HFFc6 (cell line): ENCODE measurements around the gene C1QL2. TPM values are rescaled to one million over a fixed set of nuclear protein-coding genes. Genes with fewer than 3 reads are reported as not detected.

Experiments
- DNase-seq: peaks from one replicate; pipeline ENCODE4 v3.0.0-alpha.2; 2018
- H3K27ac Mint-ChIP-seq: 2 replicates; pipeline ENCODE4 v1.8.0; 2020; ENCODE audit warnings: mild to moderate bottlenecking, mixed read lengths
- H3K27me3 Mint-ChIP-seq: 2 replicates; pipeline ENCODE4 v1.8.0; 2021; ENCODE audit warnings: mild to moderate bottlenecking, moderate library complexity, mixed read lengths; ENCODE audit not compliant: insufficient read depth
- H3K36me3 Mint-ChIP-seq: 2 replicates; pipeline ENCODE4 v1.8.0; 2021; ENCODE audit warnings: low read depth, mixed read lengths
- H3K4me1 Mint-ChIP-seq: 2 replicates; pipeline ENCODE4 v1.8.0; 2020; ENCODE audit warnings: low read depth, mixed read lengths
- H3K4me3 Mint-ChIP-seq: 2 replicates; pipeline ENCODE4 v1.8.0; 2020; ENCODE audit warnings: mild to moderate bottlenecking, moderate library complexity, mixed read lengths
- H3K9me3 Mint-ChIP-seq: 2 replicates; pipeline ENCODE4 v1.8.0; 2020; ENCODE audit warnings: mild to moderate bottlenecking, mixed read lengths
- long read RNA-seq: library from polyadenylated mRNA; unstranded; transcript quantifications from one replicate; pipeline ENCODE4 v2.0.0, GENCODE V29; 2019
- total RNA-seq, 6 experiments: library from RNA; stranded (reverse); fragmentation: NEBNext Ultra II Directional; extraction: Animal tissue kit (Norgen Biotek cat#: 25700); gene quantifications; 2 replicates in 1 of 6; 3 replicates in 5 of 6; pipeline ENCODE4 v1.2.3, GENCODE V29; 2021
- TF ChIP-seq, protein P1 (sequence below): fragments of 200-600 bp; sonication (generic); IDR thresholded peaks from 2 replicates; pipeline ENCODE4 v1.5.0; 2021; ENCODE audit warnings: antibody characterized with exemption, mild to moderate bottlenecking

C1QL2 gene
- not detected for total RNA-seq
- long read RNA-seq, result 0 reads

DNA sequence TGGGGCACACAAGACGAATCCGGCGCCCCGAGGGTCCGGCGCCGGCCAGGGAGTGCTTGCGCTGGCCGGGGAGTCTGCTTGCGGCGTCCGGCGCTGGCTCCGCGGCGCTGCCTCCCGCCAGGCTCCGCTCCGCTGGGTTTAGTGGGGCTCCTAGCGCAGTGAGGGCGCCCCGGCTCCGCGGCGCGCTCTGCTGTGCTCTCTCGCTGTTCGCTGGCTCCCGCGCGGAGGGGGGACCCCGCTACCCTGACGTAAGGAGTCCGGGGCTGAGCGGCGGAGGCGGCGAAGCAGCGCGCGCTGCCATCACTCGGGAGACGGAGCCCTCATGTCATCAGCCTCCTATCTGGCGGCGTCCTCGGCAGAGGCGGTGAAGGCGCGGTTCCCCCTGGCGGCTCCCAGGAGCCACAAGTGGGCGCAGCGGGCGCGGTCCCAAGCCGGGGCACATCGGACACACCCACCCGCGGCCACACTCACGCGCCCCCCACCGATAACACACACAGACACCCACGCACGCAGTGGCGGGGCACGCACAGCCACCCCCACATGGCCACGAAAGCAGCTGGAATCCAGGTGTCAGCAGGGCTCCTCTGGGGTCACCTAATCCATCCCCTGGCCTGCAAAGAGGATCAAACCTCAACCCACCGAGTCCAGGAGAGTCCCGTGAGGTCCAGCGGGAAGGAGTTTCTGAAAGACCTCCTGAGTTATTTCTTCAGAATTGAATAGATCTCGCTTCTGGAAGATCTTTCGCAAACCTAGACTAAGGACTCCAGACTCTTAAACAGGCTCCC is at the start of gene C1QL2:
Gene C1QL2, minus strand, starts transcription at position 189 of the 785 bp plus-strand sequence. CDS start 482 bp downstream, outside the sequence.
- DNase-seq, result no peak
- no peak within 1 kb of the TSS for H3K4me3 Mint-ChIP-seq
- TF ChIP-seq, protein P1, sequence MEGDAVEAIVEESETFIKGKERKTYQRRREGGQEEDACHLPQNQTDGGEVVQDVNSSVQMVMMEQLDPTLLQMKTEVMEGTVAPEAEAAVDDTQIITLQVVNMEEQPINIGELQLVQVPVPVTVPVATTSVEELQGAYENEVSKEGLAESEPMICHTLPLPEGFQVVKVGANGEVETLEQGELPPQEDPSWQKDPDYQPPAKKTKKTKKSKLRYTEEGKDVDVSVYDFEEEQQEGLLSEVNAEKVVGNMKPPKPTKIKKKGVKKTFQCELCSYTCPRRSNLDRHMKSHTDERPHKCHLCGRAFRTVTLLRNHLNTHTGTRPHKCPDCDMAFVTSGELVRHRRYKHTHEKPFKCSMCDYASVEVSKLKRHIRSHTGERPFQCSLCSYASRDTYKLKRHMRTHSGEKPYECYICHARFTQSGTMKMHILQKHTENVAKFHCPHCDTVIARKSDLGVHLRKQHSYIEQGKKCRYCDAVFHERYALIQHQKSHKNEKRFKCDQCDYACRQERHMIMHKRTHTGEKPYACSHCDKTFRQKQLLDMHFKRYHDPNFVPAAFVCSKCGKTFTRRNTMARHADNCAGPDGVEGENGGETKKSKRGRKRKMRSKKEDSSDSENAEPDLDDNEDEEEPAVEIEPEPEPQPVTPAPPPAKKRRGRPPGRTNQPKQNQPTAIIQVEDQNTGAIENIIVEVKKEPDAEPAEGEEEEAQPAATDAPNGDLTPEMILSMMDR, result no peak
- peaks cover 47% of the 10 kb centered on the region for H3K27me3 Mint-ChIP-seq
- H3K36me3 Mint-ChIP-seq, result no peaks in the 10 kb centered on the region
- no peaks in the 10 kb centered on the region; the same call in 1 of the 2 replicates for H3K9me3 Mint-ChIP-seq
- no peak within 1 kb of the TSS for H3K27ac Mint-ChIP-seq
- H3K4me1 Mint-ChIP-seq, result no peaks in the 10 kb centered on the region

DNA sequence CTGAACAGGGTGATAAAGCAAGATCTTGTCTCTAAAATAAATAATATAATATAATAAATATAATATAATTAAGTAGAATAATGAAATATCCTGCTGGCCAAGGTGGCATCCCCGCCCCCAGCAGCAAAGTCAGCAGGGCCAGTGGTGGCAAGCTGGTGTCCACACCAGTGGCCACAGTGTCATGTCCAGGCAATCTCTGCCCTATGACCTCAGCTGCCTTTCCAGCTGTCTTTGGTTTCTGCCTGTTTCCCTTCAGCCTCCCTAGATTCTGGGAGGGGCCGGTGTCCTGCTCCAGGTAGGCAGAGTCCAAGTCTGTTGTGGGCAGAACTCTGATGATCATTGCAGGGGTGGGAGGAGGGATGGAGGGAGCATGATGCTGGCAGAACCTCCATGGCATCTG is 48.9 kb upstream of the C1QL2 start:
- no peak overlapping the region for H3K27ac Mint-ChIP-seq
- no peaks in the 10 kb centered on the region for H3K9me3 Mint-ChIP-seq
- no peaks in the 10 kb centered on the region for H3K4me1 Mint-ChIP-seq

DNA sequence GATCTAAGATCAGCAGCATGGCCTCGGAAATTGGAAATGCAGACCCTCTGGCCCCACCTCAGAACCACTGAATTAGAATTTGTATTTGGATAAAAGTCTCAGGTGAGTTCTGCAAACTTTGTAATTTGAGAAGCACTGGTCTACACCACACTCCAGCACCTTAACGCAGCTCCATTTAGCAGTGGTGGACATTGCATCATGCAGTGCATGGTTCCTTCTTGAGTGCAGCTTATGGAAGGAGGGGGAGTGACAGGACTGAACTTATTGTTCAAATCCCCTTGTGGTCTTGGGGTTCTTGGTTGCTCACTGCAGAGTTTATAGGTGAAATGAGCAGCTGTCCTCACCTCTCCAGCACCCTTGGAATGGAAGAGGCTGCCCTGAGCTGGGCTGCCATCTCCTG is 47.6 kb upstream of the C1QL2 start:
- no peaks in the 10 kb centered on the region for H3K4me1 Mint-ChIP-seq
- H3K27me3 Mint-ChIP-seq, result peaks cover 40% of the 10 kb centered on the region
- TF ChIP-seq, protein P1, result no peak
- no peaks in the 10 kb centered on the region for H3K9me3 Mint-ChIP-seq
- H3K4me3 Mint-ChIP-seq, result no peak overlapping the region
- DNase-seq, result no peak
- H3K36me3 Mint-ChIP-seq, result no peaks in the 10 kb centered on the region
- no peak overlapping the region for H3K27ac Mint-ChIP-seq

More for the DNA sequence above, 48.9 kb upstream of the C1QL2 start:
- Mint-ChIP-seq H3K4me3 (no peak overlapping the region), H3K36me3 (no peaks in the 10 kb centered on the region), H3K27me3 (peaks cover 41% of the 10 kb centered on the region)
- no peak for DNase-seq
- TF ChIP-seq, protein P1, result no peak

DNA sequence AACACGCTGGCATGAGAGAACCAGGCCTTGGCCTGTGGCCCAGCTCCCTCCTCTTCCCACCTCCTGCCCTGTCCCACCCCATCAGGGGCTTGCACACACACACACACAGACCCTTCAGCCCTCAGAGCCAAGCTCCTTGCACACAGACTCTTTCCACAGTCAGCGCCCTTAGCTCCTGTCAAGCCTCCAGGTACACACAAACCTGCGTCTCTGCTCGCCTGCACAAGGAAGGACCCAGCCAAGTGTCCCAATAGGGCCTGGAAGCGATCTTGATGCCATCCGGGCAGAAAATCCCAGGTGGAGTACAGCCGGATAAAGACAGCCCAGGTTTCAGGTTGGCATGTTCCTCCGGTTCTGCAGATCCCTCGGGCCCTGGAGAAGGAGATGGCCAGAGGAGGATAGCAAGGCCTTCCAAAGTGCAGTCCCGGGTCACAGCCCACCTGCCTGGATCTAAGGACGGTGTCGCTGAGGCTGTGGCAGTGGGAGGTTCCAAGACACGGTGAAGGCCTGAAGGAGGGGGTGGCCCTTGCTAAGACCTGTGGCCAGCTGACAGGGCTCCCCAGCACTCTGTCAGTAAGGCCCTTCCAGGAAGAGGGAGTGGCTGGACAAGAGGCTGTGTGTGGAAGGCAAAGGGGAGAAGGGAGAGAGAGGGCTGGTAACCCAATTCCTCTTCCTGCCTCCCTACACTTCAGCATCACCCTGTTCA is 46.6 kb upstream of the C1QL2 start:
- Mint-ChIP-seq H3K4me3 (no peak overlapping the region), H3K36me3 (no peaks in the 10 kb centered on the region), H3K27me3 (peaks cover 39% of the 10 kb centered on the region), H3K4me1 (no peaks in the 10 kb centered on the region), H3K9me3 (no peaks in the 10 kb centered on the region), H3K27ac (no peak overlapping the region)
- DNase-seq, result no peak
- TF ChIP-seq, protein P1, result no peak

DNA sequence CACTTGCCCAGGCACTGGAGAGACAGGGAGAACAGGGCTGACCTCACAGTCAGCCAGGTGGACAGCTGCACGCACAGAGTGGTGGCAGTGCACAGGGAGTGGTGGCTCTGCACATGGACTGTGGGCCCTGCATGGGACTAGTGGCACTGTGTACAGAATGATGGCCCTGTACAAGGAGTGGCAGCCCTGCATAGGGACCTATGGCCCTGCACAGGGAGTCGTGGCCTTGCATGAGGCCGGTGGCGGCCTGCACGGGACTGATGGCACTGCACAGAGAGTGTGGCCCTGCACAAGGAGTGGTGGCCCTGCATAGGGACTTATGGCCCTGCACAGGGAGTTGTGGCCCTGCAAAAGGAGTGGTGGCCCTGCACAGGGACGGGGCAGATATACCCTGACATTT is 46.0 kb upstream of the C1QL2 start:
- Mint-ChIP-seq H3K27me3 (peaks cover 42% of the 10 kb centered on the region), H3K27ac (no peak overlapping the region), H3K36me3 (no peaks in the 10 kb centered on the region), H3K9me3 (no peaks in the 10 kb centered on the region), H3K4me3 (no peak overlapping the region), H3K4me1 (no peaks in the 10 kb centered on the region)
- TF ChIP-seq, protein P1, result no peak
- no peak for DNase-seq
